ENCODE measurements around the gene INO80.

INO80 gene

GRCh38 chr15:41128174-41128902 is 12.3 kb upstream of the INO80 start:
- TF ChIP-seq CTCF (IDR thresholded peaks at IDR 0.05; ENCODE audit: control insufficient read depth, extremely low read depth, insufficient read depth) = no peak
- no peak for DNase-seq (ENCODE audit: low read depth)

GRCh38 chr15:41125931-41126642 is 10.0 kb upstream of the INO80 start:
- no peak overlapping the region for H3K4me3 ChIP-seq (ENCODE audit: low read depth, low read length)
- no peak for DNase-seq (ENCODE audit: low read depth)
- TF ChIP-seq CTCF (IDR thresholded peaks at IDR 0.05; ENCODE audit: control insufficient read depth, extremely low read depth, insufficient read depth) = no peak

More at GRCh38 chr15:41128174-41128902, 12.3 kb upstream of the INO80 start:
- H3K4me3 ChIP-seq (ENCODE audit: low read depth, low read length) = no peak overlapping the region

- no peak for TF ChIP-seq CTCF (IDR thresholded peaks at IDR 0.05; ENCODE audit: control insufficient read depth, extremely low read depth, insufficient read depth)
- DNase-seq (ENCODE audit: low read depth) = no peak
- H3K4me3 ChIP-seq (ENCODE audit: low read depth, low read length) = no peak overlapping the region
Measured at GRCh38 chr15:41125063-41125669, 9.1 kb upstream of the INO80 start.

- no peak for DNase-seq (ENCODE audit: low read depth)
- TF ChIP-seq CTCF (IDR thresholded peaks at IDR 0.05; ENCODE audit: control insufficient read depth, extremely low read depth, insufficient read depth) = no peak
- no peak overlapping the region for H3K4me3 ChIP-seq (ENCODE audit: low read depth, low read length)
Measured at GRCh38 chr15:41124058-41124457, 8.0 kb upstream of the INO80 start.

GRCh38 chr15:41122849-41123248 is 6.8 kb upstream of the INO80 start:
- TF ChIP-seq CTCF (IDR thresholded peaks at IDR 0.05; ENCODE audit: control insufficient read depth, extremely low read depth, insufficient read depth) = no peak
- no peak overlapping the region for H3K4me3 ChIP-seq (ENCODE audit: low read depth, low read length)
- no peak for DNase-seq (ENCODE audit: low read depth)

- no peak for TF ChIP-seq CTCF (IDR thresholded peaks at IDR 0.05; ENCODE audit: control insufficient read depth, extremely low read depth, insufficient read depth)
- H3K4me3 ChIP-seq (ENCODE audit: low read depth, low read length) = no peak overlapping the region
- DNase-seq (ENCODE audit: low read depth) = no peak
Measured at GRCh38 chr15:41121951-41122350, 5.9 kb upstream of the INO80 start.

All from LNCaP clone FGC (cell line).